Esophagus squamous epithelium (tissue), 5 donors: ENCODE data around the gene RABL3. TPM values are rescaled to one million over a fixed set of nuclear protein-coding genes. Genes with fewer than 3 reads are reported as not detected.

Experiments
- DNase-seq: peaks from one replicate; lab custom pipeline; 2025; lab: John Stamatoyannopoulos, UW
- H3K27ac ChIP-seq, 4 donors: fragments of 200-600 bp; sonication (generic); one replicate each; pipeline ENCODE4 v1.5.1; 2016 to 2019; ENCODE audit warnings: mild to moderate bottlenecking in 1 of 4
- H3K27me3 ChIP-seq, 4 donors: fragments of 200-600 bp; sonication (generic); 1 replicate in 3 of 4; 2 replicates in 1 of 4; pipeline versions ENCODE4 v1.5.1 to v1.6.0; 2017 to 2021; ENCODE audit warnings: antibody characterized with exemption in 1 of 4
- H3K36me3 ChIP-seq, 3 donors: fragments of 200-600 bp; sonication (generic); one replicate each; pipeline ENCODE4 v1.5.1; 2016 to 2019
- H3K4me1 ChIP-seq, 3 donors: fragments of 200-600 bp; sonication (generic); one replicate each; pipeline ENCODE4 v1.5.1; 2017 to 2019
- H3K4me3 ChIP-seq, 4 donors: fragments of 200-600 bp; sonication (generic); 1 replicate in 3 of 4; 2 replicates in 1 of 4; pipeline ENCODE4 v1.5.1; 2016 to 2019; ENCODE audit warnings: mild to moderate bottlenecking in 2 of 4, moderate library complexity in 1 of 4
- H3K9me3 ChIP-seq, 3 donors: fragments of 200-600 bp; sonication (generic); one replicate each; pipeline ENCODE4 v1.5.1; 2016 to 2019
- CTCF ChIP-seq, 6 experiments: fragments of 450-650 bp in 4 of 6; fragments of 200-600 bp in 2 of 6; sonication (generic) in 2 of 6; IDR thresholded peaks; one replicate each; pipeline ENCODE4 v1.5.1; 2016 to 2019; ENCODE audit warnings: antibody characterized with exemption in 6 of 6, mild to moderate bottlenecking in 4 of 6, moderate library complexity in 4 of 6
- POLR2A ChIP-seq, 4 donors: fragments of 450-650 bp; IDR thresholded peaks; one replicate each; pipeline ENCODE4 v1.6.1; 2017; ENCODE audit warnings: antibody characterized with exemption in 4 of 4, mild to moderate bottlenecking in 4 of 4, moderate library complexity in 3 of 4
- WGBS, 2 donors: methylation state at CpG; one replicate each; pipeline ENCODE4 v1.1.5; 2018; 5-methylcytosine and 5-hydroxymethylcytosine counted together
- intact Hi-C: fragments of 100-400 bp; cut with DNase I; formaldehyde crosslinking; loops from one replicate; pipeline ENCODE4 v1.15.0; 2022
- total RNA-seq, 4 donors: library from RNA; depleted of rRNA; stranded (reverse); fragments of >200 nt; gene quantifications; one replicate each; pipeline ENCODE4 v1.1.0, GENCODE V29; 2016
- donor health status: DM: yes; HTN: yes; CAD: no.

The RABL3 gene
- total RNA-seq, 4 donors from 2014 or later = 8.0 to 15.4 (median 13.4) TPM

GRCh38 chr3:120769436-120769835 lies 27.1 kb upstream of the RABL3 start:
- Histone ChIP-seq H3K9me3 (no peaks in the 10 kb centered on the region), H3K27ac (no peak overlapping the region), H3K27me3 (no peaks in the 10 kb centered on the region), H3K36me3 (peaks cover 0 to 28% (median 0%) of the 10 kb centered on the region in 3 donors), H3K4me3 (no peak overlapping the region), H3K4me1 (peaks cover 0 to 13% (median 9%) of the 10 kb centered on the region in 3 donors)
- TF ChIP-seq CTCF (IDR thresholded peaks at IDR 0.05) = no peak
- TF ChIP-seq POLR2A (IDR thresholded peaks at IDR 0.05) = no peak
- DNase-seq = no peak
- intact Hi-C loops = no loop called here
- WGBS, 2 donors = 81 to 93% methylated on average over 2 of the region's 2 CpGs

- H3K4me1 ChIP-seq = peaks cover 0 to 13% (median 9%) of the 10 kb centered on the region in 3 donors
- H3K27ac ChIP-seq = no peak overlapping the region
- H3K4me3 ChIP-seq = no peak overlapping the region
- H3K27me3 ChIP-seq = no peaks in the 10 kb centered on the region
- DNase-seq = no peak
- H3K9me3 ChIP-seq = no peaks in the 10 kb centered on the region
- intact Hi-C loops = no loop called here
- TF ChIP-seq POLR2A (IDR thresholded peaks at IDR 0.05) (no peak), CTCF (IDR thresholded peaks at IDR 0.05) (no peak)
- peaks cover 0 to 16% (median 0%) of the 10 kb centered on the region in 3 donors for H3K36me3 ChIP-seq
- WGBS, 2 donors = 15 to 33% methylated on average over 1 of the region's 1 CpG
Measured at GRCh38 chr3:120767106-120767505, 24.8 kb upstream of the RABL3 start.

GRCh38 chr3:120766576-120766975 lies 24.3 kb upstream of the RABL3 start:
- DNase-seq = no peak
- peaks cover 0 to 13% (median 9%) of the 10 kb centered on the region in 3 donors for H3K4me1 ChIP-seq
- 87 to 93% methylated on average over 3 of the region's 3 CpGs for WGBS, 2 donors
- peaks cover 0 to 10% (median 0%) of the 10 kb centered on the region in 3 donors for H3K36me3 ChIP-seq
- H3K9me3 ChIP-seq = no peaks in the 10 kb centered on the region
- no peaks in the 10 kb centered on the region for H3K27me3 ChIP-seq
- TF ChIP-seq POLR2A (IDR thresholded peaks at IDR 0.05) = no peak
- no peak for TF ChIP-seq CTCF (IDR thresholded peaks at IDR 0.05)
- H3K27ac ChIP-seq = no peak overlapping the region
- intact Hi-C loops = no loop called here
- no peak overlapping the region for H3K4me3 ChIP-seq

GRCh38 chr3:120765830-120766493 lies 23.6 kb upstream of the RABL3 start:
- no peaks in the 10 kb centered on the region for H3K27me3 ChIP-seq
- H3K9me3 ChIP-seq = no peaks in the 10 kb centered on the region
- intact Hi-C loops = no loop called here
- H3K4me1 ChIP-seq = peaks cover 0 to 13% (median 9%) of the 10 kb centered on the region in 3 donors
- H3K36me3 ChIP-seq = peaks cover 0 to 4% (median 0%) of the 10 kb centered on the region in 3 donors
- no peak overlapping the region for H3K27ac ChIP-seq
- TF ChIP-seq CTCF (IDR thresholded peaks at IDR 0.05) (no peak), POLR2A (IDR thresholded peaks at IDR 0.05) (no peak)
- DNase-seq = no peak
- H3K4me3 ChIP-seq = no peak overlapping the region

- no peak for DNase-seq
- intact Hi-C loops = no loop called here
- H3K9me3 ChIP-seq = no peaks in the 10 kb centered on the region
- peaks cover 0 to 13% (median 9%) of the 10 kb centered on the region in 3 donors for H3K4me1 ChIP-seq
- H3K4me3 ChIP-seq = no peak overlapping the region
- H3K27ac ChIP-seq = no peak overlapping the region
- no peaks in the 10 kb centered on the region for H3K36me3 ChIP-seq
- TF ChIP-seq CTCF (IDR thresholded peaks at IDR 0.05) = no peak
- no peak for TF ChIP-seq POLR2A (IDR thresholded peaks at IDR 0.05)
- H3K27me3 ChIP-seq = no peaks in the 10 kb centered on the region
Measured at GRCh38 chr3:120764206-120764605, 21.9 kb upstream of the RABL3 start.
